ENCODE measurements around the gene SPATS2L.

Gene SPATS2L

DNA sequence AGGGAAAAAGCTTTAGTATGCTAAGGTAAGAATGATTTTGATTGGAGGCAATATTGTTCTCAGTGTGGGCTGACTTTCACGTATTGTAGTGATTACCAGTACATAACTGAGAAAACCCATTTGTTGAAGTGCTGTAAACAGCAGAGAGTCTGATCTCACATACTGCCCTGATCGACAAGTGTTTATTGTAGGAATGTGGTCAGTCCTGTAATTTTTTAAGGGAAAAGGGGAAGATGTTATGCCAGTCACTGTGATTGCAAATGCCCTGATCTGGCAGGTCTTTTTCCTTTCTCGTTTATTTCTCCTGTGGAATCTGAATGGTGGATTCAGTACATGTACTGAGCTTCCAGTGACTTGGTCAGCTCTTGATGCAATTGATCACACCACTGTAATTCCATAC, 11.5 kb downstream of the SPATS2L start:
- TF ChIP-seq CEBPB (IDR thresholded peaks at IDR 0.05) (no peak), FOXM1 (IDR thresholded peaks at IDR 0.05; ENCODE audit: borderline replicate concordance, low read depth) (no peak), ZBTB7A (IDR thresholded peaks at IDR 0.05; ENCODE audit: low read depth) (no peak), TAF1 (IDR thresholded peaks at IDR 0.05; ENCODE audit: low read depth) (no peak), USF1 (IDR thresholded peaks at IDR 0.05) (no peak), RAD21 (IDR thresholded peaks at IDR 0.05; ENCODE audit: low read depth) (no peak), EGR1 (IDR thresholded peaks at IDR 0.05) (no peak)
- TF ChIP-seq, protein P1, sequence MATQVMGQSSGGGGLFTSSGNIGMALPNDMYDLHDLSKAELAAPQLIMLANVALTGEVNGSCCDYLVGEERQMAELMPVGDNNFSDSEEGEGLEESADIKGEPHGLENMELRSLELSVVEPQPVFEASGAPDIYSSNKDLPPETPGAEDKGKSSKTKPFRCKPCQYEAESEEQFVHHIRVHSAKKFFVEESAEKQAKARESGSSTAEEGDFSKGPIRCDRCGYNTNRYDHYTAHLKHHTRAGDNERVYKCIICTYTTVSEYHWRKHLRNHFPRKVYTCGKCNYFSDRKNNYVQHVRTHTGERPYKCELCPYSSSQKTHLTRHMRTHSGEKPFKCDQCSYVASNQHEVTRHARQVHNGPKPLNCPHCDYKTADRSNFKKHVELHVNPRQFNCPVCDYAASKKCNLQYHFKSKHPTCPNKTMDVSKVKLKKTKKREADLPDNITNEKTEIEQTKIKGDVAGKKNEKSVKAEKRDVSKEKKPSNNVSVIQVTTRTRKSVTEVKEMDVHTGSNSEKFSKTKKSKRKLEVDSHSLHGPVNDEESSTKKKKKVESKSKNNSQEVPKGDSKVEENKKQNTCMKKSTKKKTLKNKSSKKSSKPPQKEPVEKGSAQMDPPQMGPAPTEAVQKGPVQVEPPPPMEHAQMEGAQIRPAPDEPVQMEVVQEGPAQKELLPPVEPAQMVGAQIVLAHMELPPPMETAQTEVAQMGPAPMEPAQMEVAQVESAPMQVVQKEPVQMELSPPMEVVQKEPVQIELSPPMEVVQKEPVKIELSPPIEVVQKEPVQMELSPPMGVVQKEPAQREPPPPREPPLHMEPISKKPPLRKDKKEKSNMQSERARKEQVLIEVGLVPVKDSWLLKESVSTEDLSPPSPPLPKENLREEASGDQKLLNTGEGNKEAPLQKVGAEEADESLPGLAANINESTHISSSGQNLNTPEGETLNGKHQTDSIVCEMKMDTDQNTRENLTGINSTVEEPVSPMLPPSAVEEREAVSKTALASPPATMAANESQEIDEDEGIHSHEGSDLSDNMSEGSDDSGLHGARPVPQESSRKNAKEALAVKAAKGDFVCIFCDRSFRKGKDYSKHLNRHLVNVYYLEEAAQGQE (IDR thresholded peaks at IDR 0.05; ENCODE audit: low read depth) = no peak

GRCh38 chr2:200318940-200319435, 12.5 kb downstream of the SPATS2L start:
- no peak for TF ChIP-seq CREB1 (IDR thresholded peaks at IDR 0.05; ENCODE audit: low read depth)
- TF ChIP-seq EGR1 (IDR thresholded peaks at IDR 0.05) = no peak

- no peak for TF ChIP-seq TCF12 (IDR thresholded peaks at IDR 0.05; ENCODE audit: low read depth)
- no peak for TF ChIP-seq TEAD4 (IDR thresholded peaks at IDR 0.05)
- no peak for TF ChIP-seq RAD21 (IDR thresholded peaks at IDR 0.05; ENCODE audit: low read depth)
- no peak for TF ChIP-seq EGR1 (IDR thresholded peaks at IDR 0.05)
- no peak for TF ChIP-seq MAX (IDR thresholded peaks at IDR 0.05)
- TF ChIP-seq CREB1 (IDR thresholded peaks at IDR 0.05; ENCODE audit: low read depth) = no peak
- TF ChIP-seq TAF1 (IDR thresholded peaks at IDR 0.05; ENCODE audit: low read depth) = no peak
- TF ChIP-seq, protein P1 (IDR thresholded peaks at IDR 0.05; ENCODE audit: low read depth) = no peak
- TF ChIP-seq ZBTB7A (IDR thresholded peaks at IDR 0.05; ENCODE audit: low read depth) = no peak
- TF ChIP-seq NFIC (IDR thresholded peaks at IDR 0.05) = no peak
- no peak for TF ChIP-seq CEBPB (IDR thresholded peaks at IDR 0.05)
- TF ChIP-seq YY1 (IDR thresholded peaks at IDR 0.05; ENCODE audit: low read depth) = no peak
- TF ChIP-seq USF1 (IDR thresholded peaks at IDR 0.05) = no peak
- TF ChIP-seq EP300 (IDR thresholded peaks at IDR 0.05; ENCODE audit: borderline replicate concordance) = no peak
- TF ChIP-seq FOXM1 (IDR thresholded peaks at IDR 0.05; ENCODE audit: borderline replicate concordance, low read depth) = no peak
These were observed 13.2 kb downstream of the SPATS2L start for GRCh38 chr2:200319548-200320337.

GRCh38 chr2:200320344-200320743, 13.9 kb downstream of the SPATS2L start:
- TF ChIP-seq NFIC (IDR thresholded peaks at IDR 0.05) (no peak), YY1 (IDR thresholded peaks at IDR 0.05; ENCODE audit: low read depth) (no peak), TEAD4 (IDR thresholded peaks at IDR 0.05) (no peak), EP300 (IDR thresholded peaks at IDR 0.05; ENCODE audit: borderline replicate concordance) (no peak), MAX (IDR thresholded peaks at IDR 0.05) (no peak), TCF12 (IDR thresholded peaks at IDR 0.05; ENCODE audit: low read depth) (no peak), CREB1 (IDR thresholded peaks at IDR 0.05; ENCODE audit: low read depth) (no peak), EGR1 (IDR thresholded peaks at IDR 0.05) (no peak), TAF1 (IDR thresholded peaks at IDR 0.05; ENCODE audit: low read depth) (no peak), FOXM1 (IDR thresholded peaks at IDR 0.05; ENCODE audit: borderline replicate concordance, low read depth) (no peak), USF1 (IDR thresholded peaks at IDR 0.05) (no peak), RAD21 (IDR thresholded peaks at IDR 0.05; ENCODE audit: low read depth) (no peak), ZBTB7A (IDR thresholded peaks at IDR 0.05; ENCODE audit: low read depth) (no peak), CEBPB (IDR thresholded peaks at IDR 0.05) (no peak)
- TF ChIP-seq, protein P1 (IDR thresholded peaks at IDR 0.05; ENCODE audit: low read depth) = no peak

Measured in Ishikawa (cell line).